Lung (tissue), 12 donors: Measurements from ENCODE around the gene TMEM266. TPM values are rescaled to one million over a fixed set of nuclear protein-coding genes. Genes with fewer than 3 reads are reported as not detected.

Source experiments
- ATAC-seq: fragments of 200-7000 bp; cut with Tn5 transposase; one replicate; pipeline ENCODE4 v1.9.1; 2020; ENCODE audit warnings: moderate number of reproducible peaks; ENCODE audit not compliant: insufficient read depth, low FRiP score
- DNase-seq, 3 donors: peaks; one replicate each; pipeline ENCODE4 v3.0.0-alpha.2; 2013 to 2017
- H3K27ac ChIP-seq, 2 donors: one replicate each; pipeline ENCODE4 v1.5.1; 2013; ENCODE audit warnings: mild to moderate bottlenecking in 2 of 2, moderate library complexity in 2 of 2, control low read depth in 1 of 2, inconsistent platforms in 1 of 2, low read depth in 1 of 2, low read length in 1 of 2
- H3K27me3 ChIP-seq, 3 donors: one replicate each; pipeline ENCODE4 v1.5.1; 2013; ENCODE audit warnings: low read length in 2 of 3; ENCODE audit not compliant: control insufficient read depth in 3 of 3, insufficient read depth in 3 of 3
- H3K36me3 ChIP-seq, 4 donors: one replicate each; pipeline ENCODE4 v1.5.1; 2013; ENCODE audit warnings: low read length in 4 of 4, mild to moderate bottlenecking in 1 of 4, moderate library complexity in 1 of 4; ENCODE audit not compliant: control insufficient read depth in 4 of 4, insufficient read depth in 4 of 4
- H3K4me1 ChIP-seq, 5 donors: one replicate each; pipeline ENCODE4 v1.5.1; 2013; ENCODE audit warnings: low read length in 5 of 5, mild to moderate bottlenecking in 2 of 5, moderate library complexity in 1 of 5; ENCODE audit not compliant: control insufficient read depth in 5 of 5, insufficient read depth in 5 of 5
- H3K4me3 ChIP-seq: one replicate; pipeline ENCODE4 v1.5.1; 2013; ENCODE audit warnings: mild to moderate bottlenecking, control low read depth, moderate library complexity
- H3K9ac ChIP-seq, 2 donors: one replicate each; pipeline ENCODE4 v1.5.1; 2013; ENCODE audit warnings: low read length in 2 of 2, control low read depth in 1 of 2; ENCODE audit not compliant: insufficient read depth in 1 of 2
- H3K9me3 ChIP-seq, 4 donors: one replicate each; pipeline ENCODE4 v1.5.1; 2013; ENCODE audit warnings: low read length in 3 of 4, mild to moderate bottlenecking in 1 of 4, moderate library complexity in 1 of 4; ENCODE audit not compliant: control insufficient read depth in 4 of 4, insufficient read depth in 3 of 4
- WGBS, 2 donors: extraction: QIAGEN DNeasy Blood & Tissue Kit; methylation state at CpG; one replicate each; pipeline ENCODE4 v1.1.7; 2013; 5-methylcytosine and 5-hydroxymethylcytosine counted together
- polyA plus RNA-seq, 2 donors: library from polyadenylated mRNA; stranded (reverse); fragments of 200-250 nt; gene quantifications; one replicate each; pipeline ENCODE4 v1.2.1, GENCODE V29; 2013
- total RNA-seq, 2 donors: library from RNA; depleted of rRNA in 1 of 2; stranded (reverse); fragments of >200 nt in 1 of 2; gene quantifications; one replicate each; pipeline ENCODE4 v1.2.1, GENCODE V29; 2014 to 2021
- TF ChIP-seq, protein P1 (sequence below): IDR thresholded peaks from 2 replicates; pipeline ENCODE4 v1.5.1; 2012; ENCODE audit warnings: mild to moderate bottlenecking; ENCODE audit errors: control extremely low read depth, extremely low read depth
- donor health status: control.
- donor health status: control.
- donor health status: Bipolar disorder and iron deficiency.
- donor health status: healthy.
- donor health status: DM: yes; HTN: yes; CAD: no.

Gene TMEM266
- total and polyA plus RNA-seq, 4 donors, result 1.1 to 4.4 (median 1.5) TPM

DNA sequence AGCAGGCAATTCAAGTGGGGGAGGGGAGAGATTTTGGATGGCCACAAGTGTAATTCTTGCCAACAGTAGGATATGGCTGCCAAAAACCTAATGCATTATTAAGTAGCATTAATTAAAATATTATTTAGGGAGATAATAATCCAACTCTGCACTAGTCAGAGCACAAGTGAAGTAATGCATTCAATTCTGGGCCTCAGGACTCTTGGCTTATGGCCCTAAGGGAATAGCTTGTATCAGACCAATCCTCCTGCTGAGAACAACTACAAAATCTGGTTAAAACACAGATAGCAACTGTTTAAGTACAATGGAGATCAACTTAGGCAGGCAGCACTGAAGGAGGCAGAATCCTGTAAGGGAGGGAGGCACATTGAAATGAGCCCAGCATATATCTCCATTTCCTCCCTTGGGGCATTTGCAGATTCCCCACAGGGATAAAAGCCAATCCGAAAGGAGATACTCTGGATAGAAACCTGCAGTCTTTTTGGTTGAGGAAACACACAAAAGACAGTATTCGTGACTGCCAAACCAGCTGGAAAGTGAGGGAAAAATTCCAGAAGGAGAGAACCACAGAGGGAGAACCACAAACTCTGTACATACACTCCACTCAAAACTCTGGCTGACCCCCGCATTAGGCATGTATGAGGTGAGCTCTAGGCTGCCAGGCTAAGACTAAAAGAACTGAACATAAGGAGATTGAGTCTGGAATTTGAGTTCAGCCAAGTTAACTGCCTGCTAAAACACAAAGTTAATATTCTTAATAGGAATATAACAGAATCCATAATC is 194.1 kb downstream of the TMEM266 start:
- TF ChIP-seq, protein P1, sequence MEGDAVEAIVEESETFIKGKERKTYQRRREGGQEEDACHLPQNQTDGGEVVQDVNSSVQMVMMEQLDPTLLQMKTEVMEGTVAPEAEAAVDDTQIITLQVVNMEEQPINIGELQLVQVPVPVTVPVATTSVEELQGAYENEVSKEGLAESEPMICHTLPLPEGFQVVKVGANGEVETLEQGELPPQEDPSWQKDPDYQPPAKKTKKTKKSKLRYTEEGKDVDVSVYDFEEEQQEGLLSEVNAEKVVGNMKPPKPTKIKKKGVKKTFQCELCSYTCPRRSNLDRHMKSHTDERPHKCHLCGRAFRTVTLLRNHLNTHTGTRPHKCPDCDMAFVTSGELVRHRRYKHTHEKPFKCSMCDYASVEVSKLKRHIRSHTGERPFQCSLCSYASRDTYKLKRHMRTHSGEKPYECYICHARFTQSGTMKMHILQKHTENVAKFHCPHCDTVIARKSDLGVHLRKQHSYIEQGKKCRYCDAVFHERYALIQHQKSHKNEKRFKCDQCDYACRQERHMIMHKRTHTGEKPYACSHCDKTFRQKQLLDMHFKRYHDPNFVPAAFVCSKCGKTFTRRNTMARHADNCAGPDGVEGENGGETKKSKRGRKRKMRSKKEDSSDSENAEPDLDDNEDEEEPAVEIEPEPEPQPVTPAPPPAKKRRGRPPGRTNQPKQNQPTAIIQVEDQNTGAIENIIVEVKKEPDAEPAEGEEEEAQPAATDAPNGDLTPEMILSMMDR, result no peak
- Histone ChIP-seq H3K4me1 (peaks cover 0 to 12% (median 2%) of the 10 kb centered on the region in 5 donors), H3K9ac (no peak overlapping the region), H3K27me3 (no peaks in the 10 kb centered on the region), H3K27ac (no peak overlapping the region), H3K9me3 (peaks cover 0 to 6% (median 0%) of the 10 kb centered on the region in 4 donors), H3K4me3 (no peak overlapping the region), H3K36me3 (peaks cover 0 to 15% (median 5%) of the 10 kb centered on the region in 4 donors)
- WGBS, 2 donors, result 90 to 93% methylated on average over 3 of the region's 3 CpGs
- no peak for ATAC-seq
- peak; percentile 69 to 96 (median 94) for DNase-seq

Other genes with a start within 250 kb of the TMEM266 start
- 10 to 100 TPM; 22.0 to 35.9 TPM for gene UBE2Q2, start 216.5 kb upstream of the TMEM266 start, total RNA-seq
- 10 to 100 TPM; 15.5 to 20.2 TPM for gene UBE2Q2, start 216.5 kb upstream of the TMEM266 start, polyA plus RNA-seq
- 10 to 100 TPM; 25.2 to 29.6 TPM for gene FBXO22, start 156.1 kb upstream of the TMEM266 start, total RNA-seq
- 10 to 100 TPM in 1 of 2 donors, 1 to 10 TPM in 1; 8.6 to 16.5 TPM for gene FBXO22, start 156.1 kb upstream of the TMEM266 start, polyA plus RNA-seq
- gene NRG4, start 47.6 kb upstream of the TMEM266 start, total RNA-seq, result 1 to 10 TPM; 4.1 to 4.8 TPM
- 1 to 10 TPM in 1 of 2 donors, under 1 TPM in 1; 0.65 to 1.3 TPM for gene NRG4, start 47.6 kb upstream of the TMEM266 start, polyA plus RNA-seq